Endothelial cell of umbilical vein (primary cell): ENCODE data around the gene C1R. TPM values are rescaled to one million over a fixed set of nuclear protein-coding genes. Genes with fewer than 3 reads are reported as not detected.

ENCODE experiments used
- BruUV-seq: library from RNA; stranded (reverse); fragments of 400-500 nt; replicated peaks from 2 replicates; lab custom pipeline; 2021; lab: Mats Ljungman, UMichigan
- CTCF ChIA-PET: fragments of 300-600, 350-600 bp; sonication (Branson Sonifier 250); formaldehyde crosslinking; loops from one replicate; lab custom pipeline; 2021; ENCODE audit warnings: antibody characterized with exemption, inconsistent platforms; lab: Charles Lee
- POLR2A ChIA-PET: fragments of 300-600, 350-600 bp; sonication (Branson Sonifier 250); formaldehyde crosslinking; loops from one replicate; lab custom pipeline; 2021; ENCODE audit warnings: antibody characterized with exemption, inconsistent platforms; lab: Charles Lee
- DNase-seq: peaks from one replicate; pipeline ENCODE4 v3.0.0-alpha.2; 2011; ENCODE audit warnings: low read depth, low spot score
- FAIRE-seq: peaks from 2 replicates; lab custom pipeline; 2011; peaks lifted over from hg19 to GRCh38; lab: Jason Lieb, UNC
- H2AFZ ChIP-seq: 2 replicates; pipeline ENCODE4 v1.6.0; 2012; ENCODE audit warnings: low read depth, low read length, control low read depth, inconsistent platforms
- H3K27ac ChIP-seq: 2 replicates; pipeline ENCODE4 v1.5.1; 2011; ENCODE audit warnings: low read depth, mild to moderate bottlenecking, control low read depth, low read length, moderate library complexity; ENCODE audit not compliant: insufficient read depth
- H3K27me3 ChIP-seq, 2 experiments: 2 replicates each; pipeline versions ENCODE4 v1.6.0 to v1.6.1; 2011; ENCODE audit warnings: low read length in 2 of 2, mixed read lengths in 1 of 2; ENCODE audit not compliant: control insufficient read depth in 2 of 2, insufficient read depth in 2 of 2
- H3K36me3 ChIP-seq, 2 experiments: 2 replicates in 1 of 2; 3 replicates in 1 of 2; pipeline ENCODE4 v1.5.1; 2011; ENCODE audit warnings: low read length in 2 of 2, mild to moderate bottlenecking in 1 of 2, moderate library complexity in 1 of 2; ENCODE audit not compliant: control insufficient read depth in 2 of 2, insufficient read depth in 2 of 2; ENCODE audit errors: extremely low read depth in 1 of 2
- H3K4me1 ChIP-seq: 3 replicates; pipeline ENCODE4 v1.5.1; 2011; ENCODE audit warnings: mild to moderate bottlenecking, low read length; ENCODE audit not compliant: control insufficient read depth, insufficient read depth; ENCODE audit errors: extremely low read depth
- H3K4me2 ChIP-seq: 2 replicates; pipeline ENCODE4 v1.6.1; 2011; ENCODE audit warnings: low read length, control low read depth, mixed read lengths; ENCODE audit not compliant: insufficient read depth
- H3K4me3 ChIP-seq, 3 experiments: fragments of 200-600 bp in 1 of 3; sonication (generic), shearing (Covaris generic) in 1 of 3; replicated peaks in 1 of 3; 2 replicates each; pipeline ENCODE4 v1.5.1; 2011 to 2016; ENCODE audit warnings: control low read depth in 3 of 3, low read length in 3 of 3, mild to moderate bottlenecking in 2 of 3, inconsistent platforms in 1 of 3, low read depth in 1 of 3, moderate library complexity in 1 of 3; ENCODE audit not compliant: insufficient read depth in 1 of 3
- H3K79me2 ChIP-seq: 2 replicates; pipeline ENCODE4 v1.6.0; 2012; ENCODE audit warnings: low read length, inconsistent platforms; ENCODE audit not compliant: control insufficient read depth, insufficient read depth
- H3K9ac ChIP-seq: replicated peaks from 2 replicates; pipeline ENCODE3; 2011; ENCODE audit warnings: low read length, control low read depth; ENCODE audit not compliant: insufficient read depth; ENCODE audit errors: extremely low read depth
- H3K9me1 ChIP-seq: replicated peaks from 3 replicates; pipeline ENCODE4 v1.6.0; 2011; ENCODE audit warnings: mild to moderate bottlenecking, low read length; ENCODE audit not compliant: control insufficient read depth, insufficient read depth; ENCODE audit errors: extremely low read depth
- H3K9me3 ChIP-seq: replicated peaks from 2 replicates; pipeline ENCODE4 v1.5.1; 2012; ENCODE audit warnings: low read length, inconsistent platforms; ENCODE audit not compliant: control insufficient read depth, insufficient read depth
- H4K20me1 ChIP-seq: replicated peaks from 2 replicates; pipeline ENCODE3; 2011; ENCODE audit warnings: mild to moderate bottlenecking, low read length; ENCODE audit not compliant: control insufficient read depth, insufficient read depth; ENCODE audit errors: extremely low read depth
- CTCF ChIP-seq, 2 donors: IDR thresholded peaks; 1 replicate in 1 of 2; 2 replicates in 1 of 2; pipeline ENCODE4 v1.5.1; 2011; ENCODE audit warnings: low read length in 2 of 2, mild to moderate bottlenecking in 2 of 2, moderate library complexity in 2 of 2, control low read depth in 1 of 2, inconsistent platforms in 1 of 2, low read depth in 1 of 2; ENCODE audit not compliant: insufficient read depth in 1 of 2; ENCODE audit errors: extremely low read depth in 1 of 2
- EZH2 ChIP-seq: IDR thresholded peaks from 2 replicates; pipeline ENCODE4 v1.6.1; 2012; ENCODE audit warnings: borderline replicate concordance, low read depth, mild to moderate bottlenecking, moderate library complexity, low read length, inconsistent platforms; ENCODE audit not compliant: severe bottlenecking
- FOS ChIP-seq: IDR thresholded peaks from 2 replicates; pipeline ENCODE4 v1.6.1; 2011; ENCODE audit warnings: mild to moderate bottlenecking, low read length, moderate library complexity, borderline replicate concordance; ENCODE audit not compliant: insufficient read depth
- GATA2 ChIP-seq: IDR thresholded peaks from 2 replicates; pipeline ENCODE4 v1.7.0; 2011; ENCODE audit warnings: low read depth, mild to moderate bottlenecking, moderate library complexity, mixed read lengths, low read length; ENCODE audit not compliant: insufficient read length, insufficient read depth
- JUN ChIP-seq: IDR thresholded peaks from 2 replicates; pipeline ENCODE4 v1.6.1; 2011; ENCODE audit warnings: borderline replicate concordance, low read depth; ENCODE audit not compliant: insufficient read length, insufficient read depth
- MAX ChIP-seq: IDR thresholded peaks from 2 replicates; pipeline ENCODE4 v1.6.1; 2011; ENCODE audit not compliant: insufficient read depth, insufficient read length
- MYC ChIP-seq: IDR thresholded peaks from one replicate; pipeline ENCODE4 v1.6.1; 2011; ENCODE audit warnings: mild to moderate bottlenecking, low read depth, low read length
- POLR2A ChIP-seq: IDR thresholded peaks from 2 replicates; pipeline ENCODE4 v1.6.1; 2012; ENCODE audit warnings: low read depth, mild to moderate bottlenecking, control low read depth, low read length
- POLR2AphosphoS5 ChIP-seq: IDR thresholded peaks from 2 replicates; pipeline ENCODE4 v1.6.1; 2012; ENCODE audit warnings: low read depth, mild to moderate bottlenecking, control low read depth, low read length, moderate library complexity; ENCODE audit not compliant: insufficient read depth
- dilution Hi-C: fragments of 300-500 bp; cut with MboI; formaldehyde crosslinking; loops from one replicate; pipeline ENCODE4 v1.15.0; 2019; ENCODE audit warnings: low sequenced_read_pairs; ENCODE audit not compliant: extremely low pct_ligation_motif_present
- intact Hi-C: fragments of 100-400 bp; cut with micrococcal nuclease; formaldehyde crosslinking; loops from one replicate; pipeline ENCODE4 v1.10.0; 2022
- polyA plus RNA-seq, 4 experiments: library from polyadenylated mRNA; depleted of rRNA in 3 of 4; stranded (reverse) in 3 of 4; unstranded in 1 of 4; fragments of >200 nt; gene quantifications; 2 replicates each; pipeline versions ENCODE4 v1.2.1 to v1.2.3, GENCODE V29; 2011 to 2012; ENCODE audit warnings: missing spikeins in 1 of 4
- total RNA-seq: library from RNA; stranded (reverse); gene quantifications from 2 replicates; pipeline ENCODE4 v1.2.3, GENCODE V29; 2021

Gene C1R
- total and polyA plus RNA-seq, 2 donors (not counting 3 experiments of a cell fraction or from before 2014, with no cell fraction given): 3.6 to 5.8 TPM

- DNase-seq: no peak
- FAIRE-seq: no peak
- Histone ChIP-seq H3K9ac (no peak overlapping the region), H4K20me1 (no peaks in the 10 kb centered on the region), H3K27ac (no peak overlapping the region), H3K9me3 (no peaks in the 10 kb centered on the region), H2AFZ (no peak overlapping the region), H3K4me2 (no peak overlapping the region), H3K36me3 (no peaks in the 10 kb centered on the region), H3K27me3 (peaks cover 2 to 3% of the 10 kb centered on the region in 2 experiments), H3K4me3 (no peak overlapping the region), H3K79me2 (no peaks in the 10 kb centered on the region), H3K9me1 (no peaks in the 10 kb centered on the region), H3K4me1 (peaks cover 6% of the 10 kb centered on the region)
- TF ChIP-seq POLR2A (no peak), MAX (no peak), POLR2AphosphoS5 (no peak), CTCF (IDR thresholded peaks at IDR 0.05; ENCODE audit: extremely low read depth in 1 of 2, insufficient read depth in 1 of 2, low read depth in 1 of 2, low read length in 2 of 2) (no peak), JUN (no peak), MYC (no peak), GATA2 (no peak), EZH2 (no peak), FOS (no peak)
- CTCF ChIA-PET: no interaction called here
- dilution Hi-C loops (no loop called here), intact Hi-C loops (no loop called here)
- POLR2A ChIA-PET: no interaction called here
- BruUV-seq: no TSS peak
Measured at GRCh38 chr12:7045913-7046312, 46.3 kb downstream of the C1R start.
